GM12892 (cell line): Measurements from ENCODE around the gene TSPAN12.

Experiments
- POLR2A ChIP-seq: IDR thresholded peaks from 2 replicates; pipeline ENCODE4 v1.6.1; 2011; ENCODE audit warnings: low read depth, low read length, control low read depth
- POLR2AphosphoS5 ChIP-seq: IDR thresholded peaks from 2 replicates; pipeline ENCODE4 v1.6.1; 2011; ENCODE audit warnings: low read depth, low read length, control low read depth

GRCh38 chr7:120802751-120803150 lies 55.2 kb downstream of the TSPAN12 start:
- no peak for TF ChIP-seq POLR2AphosphoS5
- TF ChIP-seq POLR2A, result no peak
